ENCODE results near the gene CIAO2A. TPM values are rescaled to one million over a fixed set of nuclear protein-coding genes. Genes with fewer than 3 reads are reported as not detected.

The CIAO2A gene
- polyA plus RNA-seq, 3 donors = 75.5 to 97.5 (median 87.3) TPM

Other genes with a start within 250 kb of the CIAO2A start
- gene DAPK2, start 47.4 kb downstream of the CIAO2A start, polyA plus RNA-seq (ENCODE audit: insufficient read length in 3 of 3) = 1 to 10 TPM; 4.4 to 8.2 (median 5.1) TPM
- 100 to 1,000 TPM; 103 to 120 (median 114) TPM for gene SNX1, start 2.1 kb upstream of the CIAO2A start, polyA plus RNA-seq (ENCODE audit: insufficient read length in 3 of 3)
- gene SNX22, start 57.9 kb upstream of the CIAO2A start, polyA plus RNA-seq (ENCODE audit: insufficient read length in 3 of 3) = 1 to 10 TPM; 1.3 to 2.5 (median 2.5) TPM
- gene PPIB, start 69.2 kb upstream of the CIAO2A start, polyA plus RNA-seq (ENCODE audit: insufficient read length in 3 of 3) = 100 to 1,000 TPM; 508 to 641 (median 545) TPM